GM21515 (cell line): Measurements from ENCODE around the gene TPM2.

Experiments
- ATAC-seq: cut with Tn5 transposase; IDR thresholded peaks from one replicate; pipeline ENCODE4 v1.9.1; 2021; ENCODE audit not compliant: unreplicated experiment

The TPM2 gene

DNA sequence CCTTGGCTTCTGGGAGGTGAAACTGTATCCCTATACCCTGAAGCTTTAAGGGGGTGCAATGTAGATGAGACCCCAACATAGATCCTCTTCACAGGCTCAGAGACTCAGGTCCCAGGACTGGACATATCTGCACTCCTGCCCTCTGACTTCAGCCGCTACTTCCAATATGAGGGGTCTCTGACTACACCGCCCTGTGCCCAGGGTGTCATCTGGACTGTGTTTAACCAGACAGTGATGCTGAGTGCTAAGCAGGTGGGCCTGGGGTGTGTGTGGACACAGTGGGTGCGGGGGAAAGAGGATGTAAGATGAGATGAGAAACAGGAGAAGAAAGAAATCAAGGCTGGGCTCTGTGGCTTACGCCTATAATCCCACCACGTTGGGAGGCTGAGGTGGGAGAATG lies 10.6 kb downstream of the TPM2 start:
- no peak for ATAC-seq

DNA sequence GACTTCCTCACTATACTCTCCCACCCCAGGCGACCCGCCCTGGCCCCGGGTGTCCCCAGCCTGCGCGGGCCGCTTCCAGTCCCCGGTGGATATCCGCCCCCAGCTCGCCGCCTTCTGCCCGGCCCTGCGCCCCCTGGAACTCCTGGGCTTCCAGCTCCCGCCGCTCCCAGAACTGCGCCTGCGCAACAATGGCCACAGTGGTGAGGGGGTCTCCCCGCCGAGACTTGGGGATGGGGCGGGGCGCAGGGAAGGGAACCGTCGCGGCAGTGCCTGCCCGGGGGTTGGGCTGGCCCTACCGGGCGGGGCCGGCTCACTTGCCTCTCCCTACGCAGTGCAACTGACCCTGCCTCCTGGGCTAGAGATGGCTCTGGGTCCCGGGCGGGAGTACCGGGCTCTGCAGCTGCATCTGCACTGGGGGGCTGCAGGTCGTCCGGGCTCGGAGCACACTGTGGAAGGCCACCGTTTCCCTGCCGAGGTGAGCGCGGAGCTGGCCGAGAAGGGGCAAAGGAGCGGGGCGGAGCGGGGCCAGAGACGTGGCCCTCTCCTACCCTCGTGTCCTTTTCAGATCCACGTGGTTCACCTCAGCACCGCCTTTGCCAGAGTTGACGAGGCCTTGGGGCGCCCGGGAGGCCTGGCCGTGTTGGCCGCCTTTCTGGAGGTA lies 13.9 kb downstream of the TPM2 start:
- ATAC-seq = no peak

DNA sequence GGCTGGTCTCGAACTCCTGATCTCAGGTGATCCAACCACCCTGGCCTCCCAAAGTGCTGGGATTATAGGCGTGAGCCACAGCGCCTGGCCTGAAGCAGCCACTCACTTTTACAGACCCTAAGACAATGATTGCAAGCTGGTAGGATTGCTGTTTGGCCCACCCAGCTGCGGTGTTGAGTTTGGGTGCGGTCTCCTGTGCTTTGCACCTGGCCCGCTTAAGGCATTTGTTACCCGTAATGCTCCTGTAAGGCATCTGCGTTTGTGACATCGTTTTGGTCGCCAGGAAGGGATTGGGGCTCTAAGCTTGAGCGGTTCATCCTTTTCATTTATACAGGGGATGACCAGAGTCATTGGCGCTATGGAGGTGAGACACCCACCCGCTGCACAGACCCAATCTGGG lies 14.5 kb downstream of the TPM2 start:
- ATAC-seq = no peak

DNA sequence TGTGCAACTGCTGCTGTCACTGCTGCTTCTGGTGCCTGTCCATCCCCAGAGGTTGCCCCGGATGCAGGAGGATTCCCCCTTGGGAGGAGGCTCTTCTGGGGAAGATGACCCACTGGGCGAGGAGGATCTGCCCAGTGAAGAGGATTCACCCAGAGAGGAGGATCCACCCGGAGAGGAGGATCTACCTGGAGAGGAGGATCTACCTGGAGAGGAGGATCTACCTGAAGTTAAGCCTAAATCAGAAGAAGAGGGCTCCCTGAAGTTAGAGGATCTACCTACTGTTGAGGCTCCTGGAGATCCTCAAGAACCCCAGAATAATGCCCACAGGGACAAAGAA lies 15.7 kb downstream of the TPM2 start:
- no peak for ATAC-seq

DNA sequence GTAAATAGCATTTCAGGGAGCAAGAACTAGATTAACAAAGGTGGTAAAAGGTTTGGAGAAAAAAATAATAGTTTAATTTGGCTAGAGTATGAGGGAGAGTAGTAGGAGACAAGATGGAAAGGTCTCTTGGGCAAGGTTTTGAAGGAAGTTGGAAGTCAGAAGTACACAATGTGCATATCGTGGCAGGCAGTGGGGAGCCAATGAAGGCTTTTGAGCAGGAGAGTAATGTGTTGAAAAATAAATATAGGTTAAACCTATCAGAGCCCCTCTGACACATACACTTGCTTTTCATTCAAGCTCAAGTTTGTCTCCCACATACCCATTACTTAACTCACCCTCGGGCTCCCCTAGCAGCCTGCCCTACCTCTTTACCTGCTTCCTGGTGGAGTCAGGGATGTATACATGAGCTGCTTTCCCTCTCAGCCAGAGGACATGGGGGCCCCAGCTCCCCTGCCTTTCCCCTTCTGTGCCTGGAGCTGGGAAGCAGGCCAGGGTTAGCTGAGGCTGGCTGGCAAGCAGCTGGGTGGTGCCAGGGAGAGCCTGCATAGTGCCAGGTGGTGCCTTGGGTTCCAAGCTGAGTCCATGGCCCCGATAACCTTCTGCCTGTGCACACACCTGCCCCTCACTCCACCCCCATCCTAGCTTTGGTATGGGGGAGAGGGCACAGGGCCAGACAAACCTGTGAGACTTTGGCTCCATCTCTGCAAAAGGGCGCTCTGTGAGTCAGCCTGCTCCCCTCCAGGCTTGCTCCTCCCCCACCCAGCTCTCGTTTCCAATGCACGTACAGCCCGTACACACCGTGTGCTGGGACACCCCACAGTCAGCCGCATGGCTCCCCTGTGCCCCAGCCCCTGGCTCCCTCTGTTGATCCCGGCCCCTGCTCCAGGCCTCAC lies 16.3 kb downstream of the TPM2 start, which contains the start of gene CA9:
Gene CA9, plus strand, starts transcription at position 797 of the 893 bp plus-strand sequence. Its CDS starts 32 bp downstream, at position 829.
- no peak for ATAC-seq

DNA sequence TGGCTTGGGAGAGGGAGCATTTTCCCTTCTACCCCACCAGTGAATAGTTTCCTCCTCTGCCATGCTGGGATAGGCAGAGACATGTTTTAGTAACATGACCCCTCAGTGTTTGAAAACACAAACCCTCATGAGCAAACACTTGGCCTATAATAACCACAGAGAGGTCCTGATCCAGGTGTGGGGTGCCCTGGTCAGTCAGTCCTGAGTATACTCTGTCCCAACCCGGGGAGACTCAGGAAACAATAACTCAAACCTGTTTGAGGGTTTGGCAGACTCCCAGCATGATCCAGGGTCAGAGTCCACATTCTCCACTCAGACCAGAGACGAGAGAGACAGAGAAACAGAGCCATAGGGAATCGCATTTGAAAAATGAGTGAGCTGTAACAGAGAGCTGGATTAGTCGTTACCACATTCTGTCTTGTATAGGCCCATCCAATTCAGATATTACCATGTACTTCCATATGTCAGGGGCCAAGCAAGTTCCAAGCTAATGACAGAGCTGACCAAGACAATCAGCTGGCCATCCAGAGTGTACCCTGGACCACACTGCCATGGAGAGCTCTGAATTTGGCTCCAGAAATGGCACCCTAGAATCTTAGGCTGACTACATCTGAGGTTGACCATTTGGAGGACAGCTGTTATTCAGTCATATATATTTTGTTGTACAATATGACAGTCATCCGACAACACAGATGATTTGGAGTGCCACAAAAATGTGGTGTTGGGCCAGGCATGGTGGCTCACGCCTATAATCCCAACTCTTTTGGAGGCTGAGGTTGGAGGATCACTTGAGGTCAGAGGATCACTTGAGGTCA lies 20.2 kb downstream of the TPM2 start:
- ATAC-seq = no peak

DNA sequence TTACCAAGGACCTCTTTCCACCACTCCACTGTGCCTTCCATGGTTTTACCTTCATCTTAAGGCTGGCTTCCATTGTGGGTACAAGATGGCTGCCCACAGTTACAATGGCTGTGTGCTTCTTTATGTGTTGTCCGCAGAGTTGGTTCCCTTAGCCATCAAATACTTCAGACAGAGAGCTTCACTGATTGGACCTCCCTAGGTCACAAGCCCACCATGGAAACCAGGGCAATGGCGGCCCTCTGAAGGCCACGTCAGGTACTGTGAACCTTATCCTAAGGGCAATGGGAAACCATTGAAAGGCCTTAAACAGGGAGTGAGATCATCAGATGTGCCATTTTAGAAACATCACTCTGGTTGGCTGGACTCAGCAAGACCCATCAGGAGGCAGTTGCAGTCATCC lies 21.8 kb downstream of the TPM2 start:
- ATAC-seq = no peak

DNA sequence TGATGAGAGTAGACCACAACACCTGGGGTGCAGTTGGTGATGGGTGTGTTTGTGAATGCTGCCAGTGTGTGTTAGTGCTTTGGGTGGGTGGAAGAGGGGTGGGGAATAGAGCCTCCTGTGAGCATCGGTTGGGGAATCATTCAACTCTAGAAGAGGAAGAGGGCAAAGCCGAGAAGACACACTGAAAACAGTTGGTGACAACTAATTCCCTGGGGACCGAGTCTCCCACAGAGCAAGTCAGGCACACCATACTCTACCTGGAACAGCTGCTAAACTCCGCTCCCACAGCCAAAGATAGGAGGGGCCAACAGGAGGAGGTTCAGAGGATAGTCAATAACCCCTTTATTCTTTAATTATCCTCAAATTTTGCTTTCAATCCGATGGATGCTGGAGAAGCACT lies 23.2 kb downstream of the TPM2 start:
- no peak for ATAC-seq

DNA sequence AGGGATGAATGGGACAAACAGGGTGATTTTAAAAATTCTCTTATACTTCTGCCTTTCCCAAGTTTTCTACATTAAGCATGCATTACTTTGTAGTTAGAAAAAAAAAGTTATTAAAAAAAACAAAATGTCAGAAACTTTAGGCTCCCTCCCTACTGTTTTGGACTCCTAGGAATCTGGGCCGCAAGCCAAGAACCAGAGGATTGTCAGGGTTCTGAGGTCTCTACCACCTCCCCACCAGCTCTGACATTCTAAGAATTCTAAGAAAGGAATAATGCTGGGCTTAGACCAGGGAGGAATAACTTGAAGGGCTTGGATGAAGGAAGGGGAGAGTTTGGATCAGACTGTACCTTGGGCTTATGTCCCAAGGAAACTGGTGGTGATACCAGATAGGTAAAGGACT lies 23.7 kb downstream of the TPM2 start:
- no peak for ATAC-seq

DNA sequence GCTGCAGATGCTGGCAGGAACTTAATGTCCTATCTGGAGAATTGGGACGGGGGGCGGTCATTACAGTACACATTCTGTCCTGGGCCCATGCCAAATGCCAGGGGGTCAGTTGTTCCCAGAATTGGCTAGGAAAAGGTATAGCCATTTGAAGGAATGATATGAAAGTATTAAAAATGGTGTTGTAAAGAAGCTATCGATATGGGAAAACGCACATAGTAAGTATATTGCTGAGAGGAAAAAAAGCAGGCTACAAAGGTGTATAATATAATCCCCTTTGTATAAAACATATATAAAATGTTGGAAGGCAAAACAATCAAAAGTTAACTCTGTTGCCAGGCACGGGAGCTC lies 24.3 kb downstream of the TPM2 start:
- ATAC-seq = no peak

DNA sequence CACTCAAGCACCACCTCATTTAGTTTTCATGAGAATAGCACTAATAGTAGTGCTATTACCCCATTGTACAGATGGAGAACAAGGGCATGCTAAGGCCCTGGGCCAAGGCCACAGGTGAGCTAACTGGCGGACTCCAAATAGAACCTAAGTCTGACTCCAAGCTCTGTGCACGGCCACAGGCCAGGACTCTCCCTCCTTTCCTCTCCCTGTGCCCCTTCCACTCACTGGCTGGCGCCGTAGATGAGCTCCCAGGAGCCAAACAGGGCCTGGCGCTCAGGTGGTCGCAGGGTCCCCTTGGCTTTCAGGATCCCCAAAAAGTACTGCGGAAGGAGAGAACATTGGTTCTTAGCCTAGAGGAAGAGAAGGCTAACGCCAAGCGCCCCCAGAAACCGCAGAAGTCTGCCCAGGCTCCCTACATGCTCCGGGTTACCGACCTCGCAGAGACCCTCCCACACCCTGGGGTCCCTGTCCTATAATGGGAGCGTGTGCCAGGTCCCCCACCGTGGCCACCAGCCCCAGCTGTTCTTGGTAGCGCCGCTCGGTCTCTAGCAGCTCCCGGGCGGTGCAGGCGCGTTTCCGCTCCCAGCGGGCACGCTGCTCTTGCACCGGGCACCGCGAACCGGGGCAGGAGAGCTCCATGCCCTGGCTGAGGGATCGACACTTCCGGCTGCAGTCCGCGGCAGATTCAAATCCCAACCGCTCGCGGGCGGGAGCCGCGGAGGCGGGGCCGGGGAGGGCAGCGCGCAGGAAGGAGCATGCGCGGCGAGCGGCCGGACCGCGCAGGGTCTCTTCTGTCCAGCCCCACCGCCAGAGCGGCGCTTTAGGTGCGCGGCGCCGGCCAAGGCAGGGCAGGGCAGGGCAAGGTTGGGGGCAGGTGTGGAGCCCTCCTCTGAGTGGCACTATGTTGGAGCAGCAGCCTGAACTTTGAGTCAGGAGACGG lies 24.9 kb downstream of the TPM2 start, which contains the start of gene ARHGEF39:
Gene ARHGEF39, minus strand, starts transcription at position 665 of the 940 bp plus-strand sequence. Its CDS starts 26 bp downstream, at position 639.
- peak; percentile 61 for ATAC-seq

DNA sequence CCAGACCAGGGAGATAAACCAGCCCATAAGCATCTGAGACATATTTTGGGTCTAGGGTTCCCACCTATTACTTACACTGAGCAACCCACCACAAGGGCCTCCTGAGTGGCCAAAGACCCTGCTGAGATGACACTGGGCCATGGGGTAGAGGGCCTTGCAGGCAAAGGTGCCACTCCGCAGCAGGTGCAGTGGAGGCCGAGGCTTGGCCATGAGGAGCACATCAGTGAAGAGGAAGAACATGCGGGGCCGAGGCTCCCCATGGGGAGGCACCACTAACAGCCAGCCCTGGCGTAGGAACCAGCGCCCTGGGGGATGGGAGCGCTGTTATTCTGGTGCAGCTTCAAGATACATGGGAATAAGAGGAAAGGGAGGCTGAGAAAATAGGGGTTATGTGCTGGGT lies 27.3 kb downstream of the TPM2 start:
- ATAC-seq = no peak

DNA sequence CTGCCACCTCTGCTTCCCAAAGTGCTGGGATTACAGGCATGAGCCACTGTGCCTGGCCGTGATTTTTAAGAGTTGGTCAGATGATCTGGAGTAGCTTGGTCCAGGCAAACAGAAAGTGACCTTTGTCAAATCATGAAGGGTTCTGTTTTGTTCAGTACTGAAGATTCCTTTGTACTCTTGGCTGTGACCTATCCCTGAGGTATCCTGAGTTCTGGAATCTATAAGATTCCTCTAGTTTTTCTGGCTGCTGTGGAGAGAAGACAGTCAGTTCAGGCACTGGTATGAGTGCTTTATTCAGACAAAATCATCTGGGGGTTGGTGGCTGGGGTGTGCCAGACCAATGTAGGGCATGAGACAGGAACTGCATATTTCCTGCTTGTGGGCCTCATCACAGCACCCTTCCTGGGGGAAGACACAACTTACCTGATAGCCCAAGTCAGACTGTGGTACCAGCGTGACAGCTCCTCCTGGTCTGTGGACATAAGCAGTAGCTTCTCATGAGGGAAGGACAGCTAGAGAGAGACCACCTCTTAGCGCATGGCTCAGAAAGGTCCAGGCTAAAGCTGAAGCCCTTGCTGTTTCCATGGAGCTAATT lies 27.9 kb downstream of the TPM2 start:
- no peak for ATAC-seq

DNA sequence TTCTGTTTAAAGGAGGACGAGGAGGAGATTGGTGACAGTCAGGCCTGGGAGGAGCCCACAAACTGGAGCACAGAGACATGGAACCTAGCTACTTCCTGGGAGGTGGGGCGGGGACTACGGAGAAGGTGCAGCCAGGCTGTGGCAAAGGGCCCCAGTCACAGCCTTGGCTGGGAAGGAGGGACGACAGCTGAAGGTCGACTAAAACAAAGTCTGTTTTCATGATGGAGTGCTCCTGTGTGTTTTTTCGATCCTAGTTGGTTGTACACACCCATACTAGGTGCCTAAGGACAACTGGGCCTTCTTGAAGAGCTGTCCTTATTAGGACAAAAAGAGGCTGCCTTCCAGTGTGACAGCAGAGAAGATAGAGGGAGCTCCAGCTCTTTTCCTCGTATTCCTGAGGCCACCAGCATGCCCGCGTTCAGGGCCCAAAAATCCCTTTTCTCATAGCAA lies 28.7 kb downstream of the TPM2 start:
- no peak for ATAC-seq

DNA sequence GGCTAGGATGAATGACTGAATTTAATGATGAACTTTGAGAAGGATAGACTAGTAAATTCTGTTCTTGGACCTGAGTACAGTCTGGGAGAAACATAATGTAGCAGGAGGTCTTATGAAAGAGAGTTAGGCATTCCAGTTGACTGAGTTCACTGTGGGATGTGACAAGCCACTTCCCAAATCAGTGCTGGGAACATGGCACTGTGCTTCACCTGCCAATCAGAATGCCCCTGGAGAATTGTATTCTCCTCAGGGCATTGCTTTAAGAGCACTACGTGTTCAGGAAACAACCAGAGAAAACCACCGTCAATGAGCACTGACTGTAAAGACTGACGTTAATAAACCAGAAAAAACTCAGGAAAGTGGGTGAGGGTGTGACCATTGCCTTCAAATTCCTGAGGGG lies 30.4 kb downstream of the TPM2 start:
- ATAC-seq = no peak

DNA sequence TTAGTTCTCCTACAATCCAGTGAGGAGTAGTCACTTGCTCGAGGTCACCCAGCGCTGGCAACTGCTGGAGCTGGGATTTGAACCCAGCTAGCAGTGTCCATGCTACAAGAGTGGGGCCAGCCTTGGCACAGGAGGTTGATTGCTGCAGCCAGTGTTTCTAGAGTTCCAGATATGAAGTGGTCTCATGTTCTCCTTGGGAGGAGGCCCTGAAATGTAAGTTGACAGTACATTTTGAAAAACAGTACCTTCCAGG lies 30.8 kb downstream of the TPM2 start:
- no peak for ATAC-seq

DNA sequence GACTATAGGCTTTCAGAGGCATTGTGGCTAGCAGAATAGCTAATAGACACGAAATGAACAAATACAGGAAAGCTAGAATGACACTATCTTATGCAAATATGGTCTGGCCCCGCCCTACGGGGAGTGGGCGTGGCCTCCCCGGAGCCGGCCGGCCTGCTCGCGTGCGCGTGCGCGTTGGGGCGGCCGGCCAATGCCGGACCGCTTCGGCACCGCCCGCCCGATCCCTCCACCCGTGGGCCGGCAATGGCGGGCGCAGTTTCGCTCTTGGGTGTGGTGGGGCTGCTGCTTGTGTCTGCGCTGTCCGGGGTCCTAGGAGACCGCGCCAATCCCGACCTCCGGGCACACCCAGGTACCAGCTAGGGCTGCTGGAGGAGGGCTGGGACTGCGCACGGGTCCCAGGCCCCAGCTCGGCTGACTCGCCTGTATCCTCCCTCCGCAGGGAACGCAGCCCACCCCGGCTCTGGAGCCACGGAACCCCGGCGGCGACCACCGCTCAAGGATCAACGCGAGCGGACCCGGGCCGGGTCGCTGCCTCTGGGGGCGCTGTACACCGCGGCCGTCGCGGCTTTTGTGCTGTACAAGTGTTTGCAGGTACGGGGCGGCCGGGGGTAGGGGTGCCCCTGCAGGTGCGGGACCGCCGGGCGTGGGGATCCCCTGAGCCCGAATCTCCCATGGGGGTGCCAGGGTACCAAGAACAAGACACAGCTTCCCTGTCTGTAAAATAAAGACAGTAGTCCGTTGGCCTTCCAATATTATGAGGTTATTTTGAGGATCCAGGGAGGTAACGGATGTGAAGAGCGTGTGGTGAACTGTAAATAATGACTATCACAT lies 31.4 kb downstream of the TPM2 start, which contains the start of gene CCDC107:
Gene CCDC107, plus strand, starts transcription at position 156 of the 831 bp plus-strand sequence. Its CDS starts 88 bp downstream, at position 244.
- ATAC-seq = peak; percentile 57

DNA sequence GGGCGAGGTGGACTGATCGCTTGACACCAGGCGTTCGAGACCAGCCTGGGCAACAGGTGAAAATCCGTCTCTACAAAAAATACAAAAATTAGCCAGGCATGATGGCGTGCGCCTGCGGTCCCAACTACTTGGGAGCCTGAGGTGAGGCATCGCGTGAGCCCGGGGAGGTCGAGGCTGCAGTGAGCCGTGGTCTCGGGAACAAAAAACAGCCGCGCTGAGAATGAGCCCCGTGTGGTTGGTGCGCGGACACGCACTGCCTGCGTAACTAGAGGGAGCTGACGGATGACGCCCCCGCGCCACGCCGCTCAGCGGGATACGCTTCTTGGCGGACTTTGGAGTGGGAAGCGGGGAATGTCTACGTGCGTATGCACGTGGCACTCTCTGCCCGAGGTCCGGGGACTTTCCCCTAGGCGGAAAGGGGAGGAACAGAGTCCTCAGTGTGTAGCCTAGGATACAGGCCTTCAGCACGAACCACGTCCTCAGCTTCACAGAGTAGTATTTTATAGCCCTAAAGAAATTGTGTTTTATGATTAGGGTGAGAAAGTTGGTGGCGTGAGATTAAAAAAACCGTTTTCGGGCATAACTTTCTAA lies 32.1 kb downstream of the TPM2 start, which contains the start of gene RMRP:
Gene RMRP, minus strand, starts transcription at position 474 of the 591 bp plus-strand sequence.
- ATAC-seq = peak; percentile 80
